NB4 (cell line): ENCODE measurements around the gene LRP1B.

Source experiments
- DNase-seq: peaks from one replicate; pipeline ENCODE4 v3.0.0; 2010; ENCODE audit warnings: low read depth
- H3K4me3 ChIP-seq: one replicate; pipeline ENCODE4 v1.5.1; 2011; ENCODE audit warnings: mild to moderate bottlenecking, low read depth, low read length, moderate library complexity
- CTCF ChIP-seq: IDR thresholded peaks from one replicate; pipeline ENCODE4 v1.5.1; 2012; ENCODE audit warnings: low read depth, low read length
- MAX ChIP-seq: IDR thresholded peaks from 2 replicates; pipeline ENCODE4 v1.6.1; 2011; ENCODE audit warnings: low read depth, low read length
- MYC ChIP-seq: IDR thresholded peaks from 2 replicates; pipeline ENCODE4 v1.6.1; 2011; ENCODE audit warnings: low read depth, low read length
- POLR2A ChIP-seq: IDR thresholded peaks from 2 replicates; pipeline ENCODE4 v1.6.1; 2011; ENCODE audit warnings: mild to moderate bottlenecking; ENCODE audit not compliant: insufficient read length; ENCODE audit errors: extremely low read depth

Gene LRP1B

GRCh38 chr2:140504601-140505000 lies 1626.2 kb downstream of the LRP1B start:
- DNase-seq = no peak
- H3K4me3 ChIP-seq = no peak overlapping the region
- no peak for TF ChIP-seq MYC
- TF ChIP-seq MAX = no peak
- no peak for TF ChIP-seq POLR2A
- TF ChIP-seq CTCF = no peak

- TF ChIP-seq MYC (no peak), MAX (no peak), POLR2A (no peak), CTCF (no peak)
- H3K4me3 ChIP-seq = no peak overlapping the region
- DNase-seq = no peak
Observed at GRCh38 chr2:140502951-140503630, 1627.7 kb downstream of the LRP1B start.

- TF ChIP-seq POLR2A (no peak), CTCF (no peak), MAX (no peak), MYC (no peak)
- H3K4me3 ChIP-seq = no peak overlapping the region
- DNase-seq = no peak
Observed at GRCh38 chr2:140498360-140498759, 1632.5 kb downstream of the LRP1B start.

- no peak for TF ChIP-seq MAX
- DNase-seq = no peak
- no peak overlapping the region for H3K4me3 ChIP-seq
Observed at GRCh38 chr2:140496714-140497113, 1634.1 kb downstream of the LRP1B start.

- no peak overlapping the region for H3K4me3 ChIP-seq
- TF ChIP-seq MYC = no peak
- no peak for TF ChIP-seq CTCF
- no peak for TF ChIP-seq MAX
- no peak for DNase-seq
Observed at GRCh38 chr2:140491876-140492275, 1638.9 kb downstream of the LRP1B start.

GRCh38 chr2:140489193-140489592 lies 1641.6 kb downstream of the LRP1B start:
- no peak for DNase-seq
- H3K4me3 ChIP-seq = no peak overlapping the region
- no peak for TF ChIP-seq CTCF
- TF ChIP-seq MYC = no peak
- TF ChIP-seq POLR2A = no peak
- no peak for TF ChIP-seq MAX
